Activated CD8-positive, alpha-beta memory T cell treated with anti-CD3 and anti-CD28 coated beads, Interleukin-2, amount 50 U/mL, for 4 hours (primary cell): Measurements from ENCODE around the gene TPRG1.

Experiments
- DNase-seq: peaks from one replicate; pipeline ENCODE4 v3.0.0-alpha.2; 2020

Gene TPRG1

GRCh38 chr3:189363590-189364255 is 192.0 kb downstream of the TPRG1 start:
- DNase-seq, result no peak

DNA sequence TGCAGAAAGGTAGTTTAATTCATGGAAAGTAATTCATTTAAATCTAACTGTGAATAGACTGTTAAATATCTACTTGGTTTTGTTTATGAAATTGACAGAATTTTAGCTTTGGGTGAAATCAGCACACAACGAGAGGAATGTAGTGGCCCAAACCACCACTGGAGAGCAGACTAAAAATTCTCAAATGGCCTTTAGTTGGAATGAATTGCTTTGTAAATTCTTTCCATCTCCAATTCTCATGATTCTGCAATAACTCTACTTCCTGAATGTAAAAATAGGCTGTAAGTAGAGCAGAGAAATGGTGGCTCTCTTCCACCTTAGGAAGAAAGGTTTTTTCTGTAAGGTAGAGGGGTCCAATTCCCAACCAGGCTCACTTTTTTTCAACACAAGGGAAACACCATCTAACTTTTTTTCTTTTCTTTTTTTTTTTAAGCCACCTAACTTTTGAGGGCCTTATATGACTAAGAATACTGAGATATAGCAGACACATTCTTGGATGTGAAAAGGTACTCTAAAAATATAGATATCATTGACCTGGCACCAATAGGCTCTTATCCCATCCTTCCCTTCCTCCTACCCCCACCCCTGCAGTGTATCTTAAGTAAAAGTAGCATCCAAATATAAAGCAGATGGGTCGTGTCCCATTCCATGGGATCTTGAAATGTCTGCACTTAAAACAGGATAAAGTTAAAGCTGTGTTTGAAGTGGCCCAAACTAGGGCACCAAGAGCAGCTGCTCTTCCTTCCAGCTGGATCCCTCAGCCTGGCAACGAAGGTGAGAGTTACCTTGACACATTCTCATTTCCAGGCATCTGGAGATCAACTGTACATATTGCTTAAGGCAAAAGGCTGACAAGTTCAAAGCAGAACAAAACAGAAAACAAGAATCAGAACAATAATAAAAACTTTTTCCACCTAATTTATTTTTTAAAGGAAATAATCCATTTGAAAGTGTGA is 194.1 kb downstream of the TPRG1 start:
- DNase-seq, result no peak

GRCh38 chr3:189368384-189368783 is 196.6 kb downstream of the TPRG1 start:
- no peak for DNase-seq

- no peak for DNase-seq
These were observed 197.9 kb downstream of the TPRG1 start for GRCh38 chr3:189369636-189370035.

GRCh38 chr3:189372243-189372642 is 200.5 kb downstream of the TPRG1 start:
- no peak for DNase-seq
